Vagina (tissue), 2 donors: ENCODE measurements around the gene ABTB1. TPM values are rescaled to one million over a fixed set of nuclear protein-coding genes. Genes with fewer than 3 reads are reported as not detected.

ENCODE experiments used
- DNase-seq, 2 donors: peaks; one replicate each; pipeline ENCODE4 v3.0.0-alpha.2; 2017; ENCODE audit errors: extremely low spot score in 2 of 2
- H3K27ac ChIP-seq: fragments of 200-600 bp; sonication (generic); one replicate; pipeline ENCODE4 v1.5.1; 2019
- H3K27me3 ChIP-seq: fragments of 200-600 bp; sonication (generic); one replicate; pipeline ENCODE4 v1.5.1; 2019
- H3K36me3 ChIP-seq, 2 donors: fragments of 200-600 bp; sonication (generic); one replicate each; pipeline ENCODE4 v1.5.1; 2017 to 2019
- H3K4me1 ChIP-seq: fragments of 200-600 bp; sonication (generic); one replicate; pipeline ENCODE4 v1.5.1; 2019
- H3K4me3 ChIP-seq, 2 donors: fragments of 200-600 bp; sonication (generic); 1 replicate in 1 of 2; 2 replicates in 1 of 2; pipeline ENCODE4 v1.5.1; 2016 to 2019
- H3K9me3 ChIP-seq: fragments of 200-600 bp; sonication (generic); one replicate; pipeline ENCODE4 v1.5.1; 2019
- CTCF ChIP-seq, 3 experiments: fragments of 450-650 bp in 2 of 3; fragments of 200-600 bp in 1 of 3; sonication (generic) in 1 of 3; IDR thresholded peaks; one replicate each; pipeline ENCODE4 v1.5.1; 2017 to 2019; ENCODE audit warnings: antibody characterized with exemption in 3 of 3, mild to moderate bottlenecking in 2 of 3, moderate library complexity in 2 of 3
- POLR2A ChIP-seq, 2 donors: fragments of 450-650 bp; IDR thresholded peaks; one replicate each; pipeline ENCODE4 v1.6.1; 2017; ENCODE audit warnings: antibody characterized with exemption in 2 of 2, mild to moderate bottlenecking in 2 of 2, moderate library complexity in 2 of 2
- POLR2AphosphoS5 ChIP-seq, 2 donors: sonication (generic); formaldehyde crosslinking; IDR thresholded peaks; one replicate each; pipeline ENCODE4 v1.9.0; 2017; ENCODE audit warnings: antibody characterized with exemption in 2 of 2, mild to moderate bottlenecking in 2 of 2, low read depth in 1 of 2; ENCODE audit not compliant: insufficient read depth in 1 of 2
- intact Hi-C: fragments of 100-400 bp; cut with DNase I; formaldehyde crosslinking; loops from one replicate; pipeline ENCODE4 v1.15.1; 2023
- total RNA-seq: library from RNA; depleted of rRNA; stranded (reverse); fragments of >200 nt; gene quantifications from one replicate; pipeline ENCODE4 v1.2.3, GENCODE V29; 2016

ABTB1 gene
- total RNA-seq, 1 donor from 2014 or later, result 59.7 TPM

GRCh38 chr3:127629467-127630403 is 43.0 kb upstream of the ABTB1 start:
- DNase-seq, result no peak
- Histone ChIP-seq H3K9me3 (no peaks in the 10 kb centered on the region), H3K4me3 (peak overlapping the region; percentile 47 to 55), H3K27me3 (no peaks in the 10 kb centered on the region), H3K36me3 (no peaks in the 10 kb centered on the region), H3K4me1 (peaks cover 12% of the 10 kb centered on the region), H3K27ac (no peak overlapping the region)
- intact Hi-C loops, result no loop called here
- TF ChIP-seq CTCF (IDR thresholded peaks at IDR 0.05) (no peak), POLR2A (IDR thresholded peaks at IDR 0.05) (no peak), POLR2AphosphoS5 (IDR thresholded peaks at IDR 0.05; ENCODE audit: insufficient read depth in 1 of 2, low read depth in 1 of 2) (no peak)

- Histone ChIP-seq H3K4me1 (peaks cover 12% of the 10 kb centered on the region), H3K27me3 (no peaks in the 10 kb centered on the region), H3K4me3 (no peak overlapping the region), H3K9me3 (no peaks in the 10 kb centered on the region), H3K36me3 (no peaks in the 10 kb centered on the region), H3K27ac (no peak overlapping the region)
- DNase-seq, result no peak
- intact Hi-C loops, result no loop called here
- TF ChIP-seq POLR2A (IDR thresholded peaks at IDR 0.05), result no peak
- TF ChIP-seq CTCF (IDR thresholded peaks at IDR 0.05), result no peak
- TF ChIP-seq POLR2AphosphoS5 (IDR thresholded peaks at IDR 0.05; ENCODE audit: insufficient read depth in 1 of 2, low read depth in 1 of 2), result no peak
These were observed 41.7 kb upstream of the ABTB1 start for GRCh38 chr3:127630811-127631714.

- intact Hi-C loops, result no loop called here
- H3K27me3 ChIP-seq, result no peaks in the 10 kb centered on the region
- TF ChIP-seq POLR2A (IDR thresholded peaks at IDR 0.05), result no peak
- no peak for TF ChIP-seq POLR2AphosphoS5 (IDR thresholded peaks at IDR 0.05; ENCODE audit: insufficient read depth in 1 of 2, low read depth in 1 of 2)
- TF ChIP-seq CTCF (IDR thresholded peaks at IDR 0.05), result no peak
- H3K27ac ChIP-seq, result no peak overlapping the region
- no peak for DNase-seq
- H3K4me3 ChIP-seq, result no peak overlapping the region
- no peaks in the 10 kb centered on the region for H3K36me3 ChIP-seq
- no peaks in the 10 kb centered on the region for H3K9me3 ChIP-seq
- peaks cover 12% of the 10 kb centered on the region for H3K4me1 ChIP-seq
These were observed 40.5 kb upstream of the ABTB1 start for GRCh38 chr3:127632035-127632820.

- H3K27ac ChIP-seq, result no peak overlapping the region
- H3K9me3 ChIP-seq, result no peaks in the 10 kb centered on the region
- H3K36me3 ChIP-seq, result no peaks in the 10 kb centered on the region
- intact Hi-C loops, result no loop called here
- no peak overlapping the region for H3K4me3 ChIP-seq
- no peaks in the 10 kb centered on the region for H3K27me3 ChIP-seq
- H3K4me1 ChIP-seq, result peaks cover 9% of the 10 kb centered on the region
- no peak for DNase-seq
- TF ChIP-seq POLR2AphosphoS5 (IDR thresholded peaks at IDR 0.05; ENCODE audit: insufficient read depth in 1 of 2, low read depth in 1 of 2) (no peak), POLR2A (IDR thresholded peaks at IDR 0.05) (no peak), CTCF (IDR thresholded peaks at IDR 0.05) (no peak)
These were observed 38.1 kb upstream of the ABTB1 start for GRCh38 chr3:127634653-127635052.
